ES-I3 (cell line): ENCODE results near the gene PTOV1.

Experiments used
- H3K36me3 ChIP-seq: 2 replicates; pipeline ENCODE4 v1.6.1; 2013; ENCODE audit warnings: mild to moderate bottlenecking, low read length, control low read depth, moderate library complexity; ENCODE audit not compliant: insufficient read depth
- H3K4me1 ChIP-seq: 2 replicates; pipeline ENCODE4 v1.6.1; 2013; ENCODE audit warnings: mild to moderate bottlenecking, control low read depth, low read length; ENCODE audit not compliant: insufficient read depth
- H3K9ac ChIP-seq: 2 replicates; pipeline ENCODE4 v1.6.1; 2013; ENCODE audit warnings: low read depth, mild to moderate bottlenecking, low read length, moderate library complexity
- H3K9me3 ChIP-seq: 2 replicates; pipeline ENCODE4 v1.6.1; 2013; ENCODE audit warnings: mild to moderate bottlenecking, low read length, moderate library complexity; ENCODE audit not compliant: control insufficient read depth, insufficient read depth

Gene PTOV1

GRCh38 chr19:49884760-49885159 lies 33.8 kb downstream of the PTOV1 start:
- H3K36me3 ChIP-seq = peaks cover 11% of the 10 kb centered on the region
- H3K9me3 ChIP-seq = 0 out of 2 replicates have a peak, but pooled peaks cover 3% of the 10 kb centered on the region
- no peaks in the 10 kb centered on the region for H3K4me1 ChIP-seq
- no peak overlapping the region for H3K9ac ChIP-seq

- Histone ChIP-seq H3K9ac (peak overlapping the region; percentile 32; the same call in 1 of the 2 replicates), H3K9me3 (0 out of 2 replicates have a peak, but pooled peaks cover 3% of the 10 kb centered on the region), H3K36me3 (peaks cover 11% of the 10 kb centered on the region), H3K4me1 (peaks cover 5% of the 10 kb centered on the region)
These were observed 36.2 kb downstream of the PTOV1 start for GRCh38 chr19:49887037-49887664.

DNA sequence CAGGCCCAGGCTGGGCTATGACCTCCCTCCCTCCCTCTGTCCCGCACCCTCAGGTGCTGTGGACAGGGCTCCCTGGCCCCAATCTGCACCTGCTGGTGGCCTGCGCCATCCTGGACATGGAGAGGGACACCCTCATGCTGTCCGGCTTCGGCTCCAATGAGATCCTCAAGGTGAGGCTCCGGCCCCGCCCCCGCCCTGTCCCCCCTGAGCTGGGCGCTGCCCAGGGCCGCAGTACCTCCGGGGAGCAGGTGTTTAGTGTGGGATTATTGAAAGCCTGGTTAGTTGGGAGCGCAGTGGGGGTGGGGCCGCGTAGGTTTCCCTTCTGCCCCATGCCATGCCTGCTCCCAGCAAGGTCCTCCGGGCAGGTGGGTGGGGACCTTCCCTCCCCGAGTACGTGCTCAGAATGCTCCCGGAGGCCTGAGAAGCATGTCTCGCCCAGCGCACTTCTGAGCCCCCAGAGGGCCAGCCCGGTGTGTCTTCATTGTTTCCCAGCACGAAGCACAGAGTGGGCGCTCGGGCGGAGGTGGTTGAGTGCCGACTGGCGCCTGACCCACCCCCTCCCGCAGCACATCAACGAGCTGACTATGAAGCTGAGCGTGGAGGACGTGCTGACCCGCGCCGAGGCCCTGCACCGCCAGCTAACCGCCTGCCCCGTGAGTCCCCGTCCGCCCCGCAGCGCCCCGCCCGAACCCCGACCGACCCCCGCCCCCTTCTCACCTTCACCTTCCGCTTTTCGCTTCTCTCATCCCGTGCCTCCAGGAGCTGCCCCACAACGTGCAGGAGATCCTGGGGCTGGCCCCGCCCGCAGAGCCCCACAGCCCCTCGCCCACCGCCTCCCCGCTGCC lies 36.9 kb downstream of the PTOV1 start:
- 0 out of 2 replicates have a peak, but pooled peaks cover 3% of the 10 kb centered on the region for H3K9me3 ChIP-seq
- H3K4me1 ChIP-seq = peaks cover 5% of the 10 kb centered on the region
- peaks cover 9% of the 10 kb centered on the region for H3K36me3 ChIP-seq
- peak overlapping the region; percentile 32; the same call in 1 of the 2 replicates for H3K9ac ChIP-seq

GRCh38 chr19:49888510-49888824 lies 37.5 kb downstream of the PTOV1 start:
- 0 out of 2 replicates have a peak, but pooled peaks cover 3% of the 10 kb centered on the region for H3K9me3 ChIP-seq
- peaks cover 5% of the 10 kb centered on the region for H3K4me1 ChIP-seq
- peaks cover 5% of the 10 kb centered on the region for H3K36me3 ChIP-seq
- no peak overlapping the region; the same call in 1 of the 2 replicates for H3K9ac ChIP-seq

- Histone ChIP-seq H3K9ac (no peak overlapping the region), H3K4me1 (peaks cover 5% of the 10 kb centered on the region), H3K36me3 (peaks cover under 1% of the 10 kb centered on the region), H3K9me3 (0 out of 2 replicates have a peak, but pooled peaks cover 3% of the 10 kb centered on the region)
These were observed 38.2 kb downstream of the PTOV1 start for GRCh38 chr19:49889038-49889686.

DNA sequence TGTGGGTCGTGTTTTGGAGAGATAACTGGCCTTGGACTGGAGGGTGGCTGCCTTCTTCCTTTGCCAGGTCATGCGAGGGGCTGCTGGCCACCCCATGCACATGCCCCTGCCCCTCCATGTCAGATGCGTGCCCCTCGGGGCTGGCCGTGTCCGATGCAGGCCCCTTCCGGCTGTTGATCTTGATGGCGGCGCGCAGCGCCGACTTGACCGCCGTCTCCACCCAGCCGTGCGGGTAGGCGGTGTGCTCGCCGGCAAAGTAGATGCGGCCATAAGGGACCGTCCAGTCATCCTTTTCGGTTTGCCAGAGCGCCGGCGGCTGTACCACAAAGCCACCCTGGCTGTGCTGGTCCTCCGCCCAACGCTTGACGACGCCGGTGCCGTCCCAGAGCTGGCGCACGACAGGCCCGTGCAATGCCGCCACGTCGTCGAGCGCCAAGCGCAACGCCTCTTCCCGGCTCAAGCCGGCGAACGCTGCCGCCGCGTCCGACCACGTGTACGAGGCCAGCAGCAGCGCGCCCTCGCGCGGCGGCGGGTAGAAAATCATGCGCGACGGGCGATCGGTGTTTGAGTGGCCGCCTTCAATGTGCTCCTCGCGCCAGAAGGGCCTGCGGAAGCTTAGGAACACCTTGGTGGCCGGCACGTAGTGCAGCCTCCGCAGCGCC lies 38.9 kb downstream of the PTOV1 start:
- H3K36me3 ChIP-seq = no peaks in the 10 kb centered on the region; the same call in none of the 2 replicates
- H3K9ac ChIP-seq = peak overlapping the region; percentile 58; the same call in 1 of the 2 replicates
- H3K4me1 ChIP-seq = peaks cover 5% of the 10 kb centered on the region
- H3K9me3 ChIP-seq = 0 out of 2 replicates have a peak, but pooled peaks cover 3% of the 10 kb centered on the region

GRCh38 chr19:49890349-49891311 lies 39.7 kb downstream of the PTOV1 start:
- Histone ChIP-seq H3K9ac (peak overlapping the region; percentile 58; the same call in 1 of the 2 replicates), H3K4me1 (peaks cover 5% of the 10 kb centered on the region), H3K9me3 (0 out of 2 replicates have a peak, but pooled peaks cover 3% of the 10 kb centered on the region), H3K36me3 (no peaks in the 10 kb centered on the region; the same call in none of the 2 replicates)

- 0 out of 2 replicates have a peak, but pooled peaks cover 3% of the 10 kb centered on the region for H3K9me3 ChIP-seq
- no peaks in the 10 kb centered on the region; the same call in none of the 2 replicates for H3K36me3 ChIP-seq
- H3K9ac ChIP-seq = peak overlapping the region; percentile 39; the same call in 1 of the 2 replicates
- peaks cover 5% of the 10 kb centered on the region for H3K4me1 ChIP-seq
These were observed 40.4 kb downstream of the PTOV1 start for GRCh38 chr19:49891393-49891792.

DNA sequence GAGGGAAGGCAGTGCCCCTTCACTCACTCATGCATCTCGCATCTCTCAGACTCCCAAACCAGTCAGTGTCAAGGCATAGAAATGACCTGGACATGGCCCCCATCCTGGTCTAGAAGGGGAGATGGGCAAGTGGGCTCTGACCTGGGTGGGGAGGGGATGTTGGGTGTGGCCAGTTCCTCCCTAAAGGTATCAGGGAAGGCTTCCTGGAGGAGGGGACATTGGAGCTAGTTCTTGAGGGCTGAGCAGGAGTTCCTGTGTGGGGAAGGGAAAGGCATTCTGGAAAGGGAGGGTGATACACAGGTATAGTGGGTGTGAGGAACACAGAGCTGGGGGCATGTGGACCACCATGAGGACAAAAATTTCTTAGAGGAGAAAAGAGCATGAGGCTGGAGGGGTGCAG lies 41.8 kb downstream of the PTOV1 start:
- Histone ChIP-seq H3K4me1 (peaks cover 11% of the 10 kb centered on the region), H3K36me3 (no peaks in the 10 kb centered on the region; the same call in none of the 2 replicates), H3K9me3 (0 out of 2 replicates have a peak, but pooled peaks cover 3% of the 10 kb centered on the region), H3K9ac (no peak overlapping the region)

DNA sequence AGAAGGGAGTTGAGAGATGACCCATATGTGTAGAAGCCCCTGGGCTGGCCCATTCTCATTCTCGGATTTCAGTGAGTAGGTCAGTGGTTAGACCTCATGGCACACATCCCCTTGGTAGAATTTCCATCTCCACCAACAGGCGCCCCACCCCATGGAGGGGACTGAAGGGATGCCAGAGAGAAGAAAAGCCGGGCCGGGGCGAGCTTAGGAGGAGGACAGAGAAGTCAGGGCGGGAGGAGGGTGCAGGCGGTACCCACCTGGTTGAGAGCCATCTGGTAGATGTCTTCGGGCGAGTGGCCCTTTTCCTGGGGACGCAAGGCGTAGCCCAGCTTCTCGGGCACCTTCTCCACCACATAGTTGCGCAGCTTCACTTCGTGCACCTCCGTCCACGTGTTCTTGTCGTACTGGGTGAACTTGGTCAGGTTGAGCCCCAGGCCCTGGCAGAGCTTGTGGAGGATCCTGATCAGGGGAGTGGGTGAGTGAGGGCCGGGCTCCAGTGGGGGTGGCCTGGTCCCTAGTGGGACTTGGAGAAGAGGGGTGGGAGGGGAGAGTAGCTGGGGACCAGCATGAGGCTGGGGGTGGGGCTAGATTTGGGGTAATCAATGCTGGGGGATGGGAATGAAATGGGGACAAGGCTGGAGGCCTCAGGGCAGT lies 43.2 kb downstream of the PTOV1 start:
- Histone ChIP-seq H3K36me3 (no peaks in the 10 kb centered on the region; the same call in 1 of the 2 replicates), H3K4me1 (peaks cover 11% of the 10 kb centered on the region), H3K9ac (no peak overlapping the region), H3K9me3 (0 out of 2 replicates have a peak, but pooled peaks cover 3% of the 10 kb centered on the region)

GRCh38 chr19:49894879-49895565 lies 44.1 kb downstream of the PTOV1 start:
- Histone ChIP-seq H3K9me3 (no peaks in the 10 kb centered on the region), H3K4me1 (peaks cover 11% of the 10 kb centered on the region), H3K9ac (no peak overlapping the region), H3K36me3 (no peaks in the 10 kb centered on the region)

- Histone ChIP-seq H3K9ac (no peak overlapping the region), H3K9me3 (no peaks in the 10 kb centered on the region), H3K4me1 (peaks cover 11% of the 10 kb centered on the region), H3K36me3 (no peaks in the 10 kb centered on the region)
These were observed 44.8 kb downstream of the PTOV1 start for GRCh38 chr19:49895566-49896297.
